Uterus (tissue), 2 donors: ENCODE results near the gene CYB561.

Experiments used
- POLR2A ChIP-seq, 2 donors: fragments of 450-650 bp; IDR thresholded peaks; one replicate each; pipeline ENCODE4 v1.6.1; 2016; ENCODE audit warnings: antibody characterized with exemption in 2 of 2, mild to moderate bottlenecking in 1 of 2, moderate library complexity in 1 of 2
- TF ChIP-seq, protein P1 (sequence below), 4 experiments: fragments of 200-600 bp in 2 of 4; fragments of 450-650 bp in 2 of 4; sonication (generic) in 2 of 4; IDR thresholded peaks; one replicate each; pipeline ENCODE4 v1.5.1; 2016 to 2019; ENCODE audit warnings: antibody characterized with exemption in 4 of 4, mild to moderate bottlenecking in 2 of 4, moderate library complexity in 1 of 4

DNA sequence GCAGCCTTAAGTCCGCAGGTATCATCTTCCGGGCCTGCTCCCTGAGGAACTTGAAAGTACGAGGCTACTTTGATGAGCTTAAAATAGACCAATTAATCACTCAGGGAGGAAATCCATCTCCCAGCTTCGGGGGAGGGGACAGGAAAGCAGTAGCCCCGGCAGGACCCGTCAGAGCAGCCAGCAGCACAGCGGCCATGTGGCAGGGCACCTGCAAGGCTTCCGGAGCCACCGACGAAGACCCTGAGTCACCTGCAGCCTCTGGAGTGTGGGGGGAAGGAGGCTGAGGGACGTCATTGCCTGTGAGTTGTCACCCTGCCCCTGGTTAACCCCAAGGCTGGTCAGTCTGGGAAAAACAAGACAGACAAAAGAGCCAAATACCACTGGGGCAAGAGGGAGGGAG lies 4.4 kb upstream of the CYB561 start:
- TF ChIP-seq, protein P1, sequence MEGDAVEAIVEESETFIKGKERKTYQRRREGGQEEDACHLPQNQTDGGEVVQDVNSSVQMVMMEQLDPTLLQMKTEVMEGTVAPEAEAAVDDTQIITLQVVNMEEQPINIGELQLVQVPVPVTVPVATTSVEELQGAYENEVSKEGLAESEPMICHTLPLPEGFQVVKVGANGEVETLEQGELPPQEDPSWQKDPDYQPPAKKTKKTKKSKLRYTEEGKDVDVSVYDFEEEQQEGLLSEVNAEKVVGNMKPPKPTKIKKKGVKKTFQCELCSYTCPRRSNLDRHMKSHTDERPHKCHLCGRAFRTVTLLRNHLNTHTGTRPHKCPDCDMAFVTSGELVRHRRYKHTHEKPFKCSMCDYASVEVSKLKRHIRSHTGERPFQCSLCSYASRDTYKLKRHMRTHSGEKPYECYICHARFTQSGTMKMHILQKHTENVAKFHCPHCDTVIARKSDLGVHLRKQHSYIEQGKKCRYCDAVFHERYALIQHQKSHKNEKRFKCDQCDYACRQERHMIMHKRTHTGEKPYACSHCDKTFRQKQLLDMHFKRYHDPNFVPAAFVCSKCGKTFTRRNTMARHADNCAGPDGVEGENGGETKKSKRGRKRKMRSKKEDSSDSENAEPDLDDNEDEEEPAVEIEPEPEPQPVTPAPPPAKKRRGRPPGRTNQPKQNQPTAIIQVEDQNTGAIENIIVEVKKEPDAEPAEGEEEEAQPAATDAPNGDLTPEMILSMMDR (IDR thresholded peaks at IDR 0.05) = no peak
- TF ChIP-seq POLR2A (IDR thresholded peaks at IDR 0.05) = no peak
